PFSK-1 (cell line): ENCODE measurements around the gene C9orf57.

Experiments used
- FOXP2 ChIP-seq: optimal IDR thresholded peaks from 2 replicates; pipeline ENCODE3; 2011; ENCODE audit warnings: borderline replicate concordance, control low read depth, inconsistent platforms; ENCODE audit not compliant: insufficient read depth; ENCODE audit errors: extremely low read length, extremely low read depth
- POLR2AphosphoS5 ChIP-seq: IDR thresholded peaks from 2 replicates; pipeline ENCODE4 v1.6.1; 2012; ENCODE audit warnings: low read depth, mild to moderate bottlenecking, control low read depth, low read length, moderate library complexity
- REST ChIP-seq, 2 experiments: IDR thresholded peaks; 2 replicates each; pipeline versions ENCODE4 v1.6.1 to v1.8.0; 2011 to 2012; ENCODE audit warnings: low read depth in 2 of 2, low read length in 2 of 2, control low read depth in 1 of 2, inconsistent platforms in 1 of 2, mild to moderate bottlenecking in 1 of 2, moderate library complexity in 1 of 2; ENCODE audit not compliant: insufficient read depth in 1 of 2
- SIN3A ChIP-seq: IDR thresholded peaks from 2 replicates; pipeline ENCODE4 v1.6.1; 2012; ENCODE audit warnings: mild to moderate bottlenecking, low read length, moderate library complexity, borderline replicate concordance; ENCODE audit not compliant: insufficient read depth
- TAF1 ChIP-seq: IDR thresholded peaks from 2 replicates; pipeline ENCODE4 v1.6.1; 2012; ENCODE audit warnings: low read length, control low read depth, borderline replicate concordance; ENCODE audit not compliant: insufficient read depth

Gene C9orf57

DNA sequence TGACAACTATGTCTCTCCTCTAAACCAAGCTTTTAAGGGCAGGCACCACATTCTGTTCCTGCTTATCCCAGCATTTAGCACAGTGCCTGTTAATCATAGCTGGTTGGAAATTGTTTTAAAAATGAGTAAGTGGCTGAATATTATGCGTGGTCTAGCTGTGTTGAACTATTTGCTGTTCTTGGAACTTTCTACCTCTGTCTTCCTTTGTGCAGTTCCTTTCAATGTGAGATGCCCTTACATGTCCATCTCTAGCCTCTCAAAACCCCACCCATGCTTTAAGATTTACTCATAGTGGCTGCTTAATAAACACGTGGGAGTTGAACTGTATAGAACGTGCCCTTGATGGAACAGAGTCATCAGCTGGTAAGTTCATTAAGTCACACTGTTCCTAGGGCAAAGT lies 34.5 kb downstream of the C9orf57 start:
- TF ChIP-seq SIN3A: no peak
- no peak for TF ChIP-seq REST (IDR thresholded peaks at IDR 0.05; ENCODE audit: insufficient read depth in 1 of 2, low read depth in 2 of 2, low read length in 2 of 2)
- no peak for TF ChIP-seq TAF1
- TF ChIP-seq POLR2AphosphoS5: no peak
- no peak for TF ChIP-seq FOXP2

DNA sequence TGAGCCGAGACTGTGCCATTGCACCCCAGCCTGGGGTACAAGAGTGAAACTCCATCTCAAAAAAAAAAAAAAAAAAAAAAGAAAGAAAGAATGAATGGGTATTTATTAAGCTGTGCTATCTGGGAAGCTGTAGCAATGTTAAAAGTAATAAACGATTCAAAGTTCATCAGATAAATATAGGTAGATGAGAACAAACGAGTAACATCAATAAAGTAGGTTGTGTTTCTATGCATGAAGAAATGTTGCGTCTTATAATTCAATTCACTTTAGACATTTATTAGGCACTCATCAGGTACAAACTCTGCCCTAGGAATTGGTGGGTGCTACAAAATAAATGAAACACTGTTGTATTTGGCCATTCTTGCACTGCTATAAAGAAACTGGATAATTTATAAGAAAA lies 36.8 kb downstream of the C9orf57 start:
- no peak for TF ChIP-seq FOXP2
- no peak for TF ChIP-seq TAF1

DNA sequence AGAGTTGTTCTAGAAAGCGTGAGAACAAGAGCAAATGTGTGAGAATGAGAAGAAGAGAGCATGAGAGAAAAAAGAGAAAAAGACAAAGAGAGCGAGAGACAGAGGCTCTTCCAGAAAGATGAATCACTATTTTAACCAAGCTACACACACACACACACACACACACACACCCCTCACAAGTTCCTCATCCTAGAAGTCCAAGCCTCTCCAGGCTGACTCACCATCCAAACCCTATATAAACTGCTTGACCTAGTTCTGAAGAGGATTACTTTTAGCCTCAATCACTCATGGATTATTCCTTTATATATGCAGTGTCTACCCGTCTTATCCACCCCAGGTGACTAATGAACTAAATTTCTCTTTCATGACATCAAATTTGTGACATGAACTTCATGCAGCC lies 37.6 kb downstream of the C9orf57 start:
- TF ChIP-seq SIN3A: no peak
- TF ChIP-seq REST (IDR thresholded peaks at IDR 0.05; ENCODE audit: insufficient read depth in 1 of 2, low read depth in 2 of 2, low read length in 2 of 2): no peak
- no peak for TF ChIP-seq FOXP2
- TF ChIP-seq TAF1: no peak
- no peak for TF ChIP-seq POLR2AphosphoS5

DNA sequence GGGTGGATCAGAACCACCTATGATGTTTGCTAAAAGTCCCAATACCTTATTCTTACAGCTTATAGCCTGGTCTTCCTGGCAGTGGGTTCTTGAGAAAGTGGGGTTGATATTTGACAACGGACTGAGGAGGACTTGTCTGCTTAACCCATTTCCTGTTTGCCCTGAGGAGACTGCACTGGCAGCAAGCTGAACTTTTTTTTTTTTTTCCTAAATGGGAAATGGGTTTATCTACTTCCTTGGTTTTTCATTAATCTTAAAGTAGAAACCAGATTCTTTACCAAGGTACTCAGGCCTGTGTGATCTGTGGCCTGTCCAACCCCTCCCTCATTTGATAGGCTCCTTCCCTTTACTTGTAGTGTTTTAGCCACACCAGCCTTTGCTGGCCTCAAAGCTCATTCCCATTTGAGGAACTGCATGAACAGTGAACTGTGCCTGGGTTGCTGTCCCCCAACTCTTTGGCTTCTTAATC lies 47.1 kb downstream of the C9orf57 start:
- TF ChIP-seq REST (IDR thresholded peaks at IDR 0.05; ENCODE audit: insufficient read depth in 1 of 2, low read depth in 2 of 2, low read length in 2 of 2) (no peak), POLR2AphosphoS5 (no peak)

- TF ChIP-seq SIN3A: no peak
Measured at GRCh38 chr9:72012646-72013045, 47.8 kb downstream of the C9orf57 start.

DNA sequence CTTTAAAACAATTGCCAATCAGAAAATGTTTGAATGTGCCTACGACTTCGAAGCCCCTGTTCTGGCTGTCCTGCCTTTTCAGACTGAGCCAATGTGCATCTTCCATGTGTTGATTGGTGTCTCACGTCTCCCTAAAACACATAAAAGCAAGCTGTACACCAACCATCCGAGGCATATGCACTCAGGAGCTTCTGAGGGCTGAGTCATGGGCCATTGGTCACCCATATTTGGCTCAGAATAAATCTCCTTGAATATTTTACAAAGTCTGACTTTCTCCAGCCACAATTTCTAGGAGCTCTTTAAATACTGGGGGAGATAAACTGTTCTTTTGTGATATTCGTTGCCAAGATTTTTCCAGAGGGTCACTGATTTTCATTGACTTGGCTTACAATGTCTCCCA lies 53.9 kb downstream of the C9orf57 start:
- TF ChIP-seq SIN3A: no peak
- TF ChIP-seq POLR2AphosphoS5: no peak
- TF ChIP-seq REST (IDR thresholded peaks at IDR 0.05; ENCODE audit: insufficient read depth in 1 of 2, low read depth in 2 of 2, low read length in 2 of 2): no peak
- no peak for TF ChIP-seq FOXP2
- TF ChIP-seq TAF1: no peak

GRCh38 chr9:72005451-72005850 lies 55.0 kb downstream of the C9orf57 start:
- TF ChIP-seq TAF1 (no peak), FOXP2 (no peak), POLR2AphosphoS5 (no peak), SIN3A (no peak), REST (IDR thresholded peaks at IDR 0.05; ENCODE audit: insufficient read depth in 1 of 2, low read depth in 2 of 2, low read length in 2 of 2) (no peak)
